HG03175 (cell line): ENCODE results near the gene COL26A1.
"Not testable (repeated sequence)": the region's sequence is repeated elsewhere in the genome, so short reads cannot be mapped to it uniquely, and the experiment has no call there.

ENCODE experiments used
- ATAC-seq: cut with Tn5 transposase; IDR thresholded peaks from one replicate; pipeline ENCODE4 v1.9.1; 2021; ENCODE audit warnings: mild to moderate bottlenecking, moderate library complexity; ENCODE audit not compliant: unreplicated experiment

Gene COL26A1

GRCh38 chr7:101589976-101590662, 227.4 kb downstream of the COL26A1 start:
- ATAC-seq, result no peak

GRCh38 chr7:101590663-101591435, 228.2 kb downstream of the COL26A1 start:
- no peak for ATAC-seq

DNA sequence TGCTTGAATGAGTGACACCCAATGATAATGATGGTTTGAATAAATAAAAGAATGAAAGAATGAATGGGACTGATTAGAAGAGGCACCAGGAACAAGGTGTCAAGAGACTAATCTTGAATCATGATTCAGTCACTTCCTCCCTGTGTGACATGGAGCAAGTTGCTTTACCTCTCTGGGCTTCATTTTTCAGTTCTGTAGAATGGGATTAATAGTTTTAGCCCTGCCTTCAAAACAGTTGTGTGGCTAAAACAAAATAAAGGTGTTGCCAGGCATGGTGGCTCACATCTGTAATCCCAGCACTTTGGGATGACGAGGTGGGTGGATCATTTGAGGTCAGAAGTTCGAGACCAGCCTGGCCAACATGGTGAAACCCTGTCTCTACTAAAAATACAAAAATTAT, 228.8 kb downstream of the COL26A1 start:
- no peak for ATAC-seq

DNA sequence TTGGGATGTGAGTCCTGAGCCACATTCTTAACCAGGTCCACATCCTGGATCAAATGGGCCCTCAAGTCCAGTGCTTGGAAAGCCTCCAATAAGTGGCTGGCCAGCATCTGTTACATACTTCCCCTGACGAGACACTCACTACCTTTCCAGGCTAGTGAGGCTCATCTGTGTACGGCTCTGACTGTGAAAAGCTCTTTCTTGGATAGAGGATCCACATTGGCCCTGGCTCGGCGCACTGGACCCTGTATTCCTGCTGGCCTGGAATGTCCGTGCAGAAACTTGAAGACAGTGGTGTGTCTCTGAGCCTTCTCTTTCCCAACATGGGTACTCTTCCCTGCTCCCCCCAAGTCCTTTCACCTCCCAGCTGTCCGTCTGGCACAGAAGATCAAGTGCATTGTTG, 230.9 kb downstream of the COL26A1 start:
- no peak for ATAC-seq

DNA sequence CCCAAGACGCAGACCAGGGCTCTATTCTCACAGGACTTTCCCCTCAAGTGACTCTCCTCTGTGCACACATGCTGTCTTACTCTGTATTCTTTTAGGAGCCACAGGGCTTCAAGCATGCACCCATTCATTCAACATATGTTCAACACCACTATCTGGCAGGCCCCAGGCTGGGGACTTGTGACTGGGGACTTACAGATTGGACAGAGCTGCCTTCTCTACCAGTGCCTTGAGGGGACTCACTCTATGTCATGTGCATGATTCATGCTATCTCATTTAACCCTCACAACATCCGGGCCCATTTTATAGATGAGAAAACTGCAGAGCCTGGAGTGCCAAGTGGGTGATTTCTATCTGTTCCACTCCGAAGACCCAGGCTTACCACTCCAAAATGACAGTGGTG, 232.1 kb downstream of the COL26A1 start:
- ATAC-seq, result no peak

GRCh38 chr7:101595246-101595645, 232.6 kb downstream of the COL26A1 start:
- ATAC-seq, result no peak

- no peak for ATAC-seq
These were observed 233.3 kb downstream of the COL26A1 start for GRCh38 chr7:101595766-101596537.

DNA sequence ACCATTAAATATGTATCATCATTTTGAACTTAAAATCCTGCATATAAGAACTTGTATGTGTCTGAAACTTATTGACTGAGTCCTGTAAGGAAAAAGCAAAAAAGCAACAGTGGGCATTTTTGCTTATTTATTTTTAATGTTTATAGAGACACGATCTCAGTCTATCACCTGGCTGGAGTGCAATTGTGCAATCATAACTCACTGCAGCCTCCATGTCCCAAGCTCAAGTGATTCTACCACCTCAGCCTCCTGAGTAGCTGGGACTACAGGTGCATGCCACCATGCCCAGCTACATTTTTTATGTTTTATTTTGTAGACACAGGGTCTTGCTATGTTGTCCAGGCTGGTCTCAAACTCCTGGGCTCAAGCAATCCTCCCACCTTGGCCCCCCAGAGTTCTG, 234.2 kb downstream of the COL26A1 start:
- ATAC-seq, result no peak

DNA sequence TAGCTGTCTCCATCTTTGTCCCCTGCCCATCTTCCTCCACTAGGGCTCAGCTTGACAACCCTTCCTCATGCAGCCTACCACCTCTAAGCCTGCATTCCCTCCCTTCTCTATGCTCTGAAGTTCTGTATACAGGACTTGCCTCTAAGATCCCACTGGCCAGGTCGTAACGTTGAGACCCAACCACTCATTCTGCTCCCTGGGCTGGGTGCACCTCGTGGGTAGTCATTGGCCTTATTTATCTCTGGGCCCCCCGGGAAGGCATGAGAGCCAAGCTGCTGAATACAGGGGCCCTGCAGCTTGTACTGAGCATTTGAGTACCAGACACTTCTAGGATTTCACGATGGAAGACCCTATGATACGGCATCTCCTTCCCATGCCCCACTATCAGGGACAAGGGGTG, 235.3 kb downstream of the COL26A1 start:
- ATAC-seq, result no peak

- no peak for ATAC-seq
These were observed 235.8 kb downstream of the COL26A1 start for GRCh38 chr7:101598422-101598985.

DNA sequence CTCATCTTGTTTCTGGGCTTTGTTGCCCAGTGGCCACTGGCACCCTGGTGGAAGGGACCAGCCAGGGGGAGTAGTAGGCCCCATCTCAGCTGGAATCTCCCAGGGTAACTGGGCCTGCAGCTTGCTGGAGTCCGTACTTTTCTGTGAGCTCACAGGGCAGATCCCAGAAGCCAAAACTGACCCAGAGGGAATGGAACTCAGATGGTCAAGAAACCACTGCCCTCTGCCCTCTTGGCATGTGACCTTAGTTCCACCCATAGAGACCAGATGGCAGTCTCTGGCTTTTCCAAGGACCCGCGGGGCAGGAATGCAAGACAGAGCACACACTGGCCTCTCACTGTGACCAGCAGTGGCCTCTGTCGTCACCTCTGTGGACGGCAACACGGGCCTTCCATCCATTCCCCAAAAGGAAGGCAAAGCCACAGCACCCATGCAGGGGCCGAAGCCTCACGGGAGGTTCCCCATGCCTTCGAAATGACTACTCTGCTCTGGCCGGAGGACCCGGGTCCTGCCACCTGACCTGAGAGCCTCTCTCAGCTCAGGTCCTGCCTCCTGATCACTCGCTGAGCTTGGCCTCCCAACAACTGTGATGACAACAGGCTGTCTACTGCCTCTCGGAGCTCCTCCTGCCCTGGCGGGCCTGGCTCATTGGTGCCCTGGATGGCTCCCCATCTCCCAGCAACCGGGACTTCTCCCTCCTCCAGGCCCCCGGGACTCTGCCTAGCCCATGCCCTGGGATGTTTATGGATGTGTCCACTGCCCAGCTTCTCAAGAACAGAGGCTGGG, 236.5 kb downstream of the COL26A1 start:
- no peak for ATAC-seq

DNA sequence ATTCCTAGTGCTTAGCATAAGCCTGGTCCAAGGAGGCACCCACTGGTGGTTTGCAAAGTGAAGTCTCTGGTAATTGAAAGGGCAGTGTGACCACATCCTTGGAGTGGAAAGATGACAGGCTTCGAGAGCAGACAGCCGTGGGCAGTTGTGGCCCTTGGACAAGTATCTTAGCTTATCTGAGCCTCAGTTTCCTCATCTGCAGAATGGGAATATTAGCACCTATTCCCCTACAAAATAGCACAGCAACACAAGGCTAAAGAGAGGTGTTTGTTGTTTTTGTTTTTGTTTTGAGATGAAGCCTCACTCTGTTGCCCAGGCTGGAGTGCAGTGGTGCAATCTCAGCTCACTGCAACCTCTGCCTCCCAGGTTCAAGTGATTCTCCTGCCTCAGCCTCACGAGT, 237.1 kb downstream of the COL26A1 start:
- no peak for ATAC-seq

DNA sequence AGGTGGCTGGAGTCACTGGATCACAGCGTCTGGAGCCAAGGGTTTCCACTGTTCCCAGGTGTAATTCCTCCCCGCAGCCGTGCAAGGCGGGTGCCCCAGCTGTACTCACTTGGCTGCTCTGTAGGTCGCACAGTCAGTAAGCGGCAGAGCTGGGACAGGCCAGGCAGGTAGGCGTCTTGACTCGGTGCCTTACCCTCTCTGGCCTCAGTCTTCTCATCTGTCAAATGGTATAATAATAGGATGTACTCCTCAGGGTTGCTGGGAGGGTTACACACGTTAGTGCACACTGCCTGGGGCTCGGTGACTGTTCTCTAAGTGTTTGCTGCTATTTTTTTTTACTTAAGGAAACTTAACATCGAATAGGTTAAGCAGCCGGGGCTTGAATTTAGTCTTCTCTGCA, 239.4 kb downstream of the COL26A1 start:
- ATAC-seq, result no peak

DNA sequence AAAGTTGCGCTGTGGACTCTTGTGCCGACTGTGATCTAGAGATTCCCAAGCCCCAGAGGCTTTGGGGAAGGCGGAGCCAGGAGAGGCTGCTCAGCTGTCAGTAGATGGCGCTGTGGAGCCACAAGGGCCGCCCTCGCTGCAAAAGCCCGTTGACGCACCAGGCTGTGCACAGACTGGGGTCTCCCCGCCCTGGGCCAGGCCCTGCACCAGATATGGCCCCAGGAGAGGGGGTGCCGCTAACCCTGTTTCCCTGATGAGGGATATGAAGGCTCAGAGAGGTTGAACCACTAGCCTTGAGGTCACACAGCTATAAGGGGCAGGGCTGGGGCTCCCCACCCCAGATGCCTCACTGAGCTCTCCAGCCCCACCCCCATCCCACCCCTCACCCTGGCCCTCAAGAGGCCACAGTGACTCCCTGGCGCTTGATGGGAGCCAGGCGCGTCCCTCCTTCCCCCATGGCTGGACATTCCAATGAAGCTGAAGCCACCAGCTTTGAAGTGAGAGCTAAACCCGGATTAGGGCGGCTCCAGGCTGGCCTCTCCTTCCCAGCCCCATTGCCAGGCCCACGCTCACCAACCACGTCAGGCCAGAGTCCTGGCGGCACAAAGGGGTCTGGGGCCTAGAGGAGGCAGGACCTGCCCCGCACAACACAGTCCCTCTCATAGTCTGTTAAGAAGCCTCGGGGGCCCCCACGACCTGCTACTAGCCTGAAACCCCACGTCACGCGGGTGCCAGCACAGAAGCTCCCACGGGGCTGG, 240.0 kb downstream of the COL26A1 start:
- ATAC-seq, result no peak

GRCh38 chr7:101604331-101604933, 241.8 kb downstream of the COL26A1 start:
- ATAC-seq, result no peak

- ATAC-seq, result not testable (repeated sequence)
These were observed 242.3 kb downstream of the COL26A1 start for GRCh38 chr7:101604934-101605332.

DNA sequence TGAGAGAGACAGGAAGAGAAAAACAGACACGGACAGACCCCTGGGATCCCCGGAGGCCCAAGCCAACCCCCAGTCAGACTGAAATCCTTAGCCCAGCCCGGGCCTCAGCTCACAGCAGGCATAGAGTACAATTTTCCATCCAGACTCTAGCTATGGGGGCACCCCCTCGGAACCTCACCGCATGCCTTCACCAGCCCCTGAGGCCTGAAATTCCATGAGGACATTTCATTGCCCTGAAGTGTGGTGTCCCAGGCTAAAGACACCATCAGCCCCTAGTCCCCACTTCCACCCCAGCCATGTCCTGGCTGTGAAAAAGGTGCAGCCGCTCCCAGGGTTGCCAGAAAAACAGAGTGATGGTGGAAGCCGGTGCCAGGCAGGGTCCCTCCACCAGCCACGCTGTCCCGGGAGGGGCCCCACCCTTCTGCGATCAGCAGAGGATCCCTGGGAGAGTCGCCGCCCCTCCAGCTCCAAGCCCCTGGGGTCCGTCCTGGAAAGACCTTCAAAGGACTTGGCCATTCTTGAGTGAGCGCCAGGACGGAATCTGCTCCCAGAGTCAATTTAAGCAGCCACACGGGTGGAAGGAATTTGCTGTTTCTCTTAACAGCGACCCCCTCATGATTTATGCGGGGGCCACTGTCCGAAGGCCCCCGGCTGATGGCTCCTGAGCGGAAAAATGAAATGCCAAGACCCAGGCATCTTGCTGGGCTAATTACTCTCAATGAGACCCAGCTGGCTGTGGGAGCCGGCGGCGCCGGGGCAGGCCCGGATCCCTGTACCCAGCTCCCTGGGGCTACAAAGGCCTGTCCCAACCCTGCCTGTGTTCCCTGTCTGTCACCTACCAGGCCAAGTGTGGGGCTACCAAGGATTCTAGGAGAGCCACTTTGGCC, 243.2 kb downstream of the COL26A1 start:
- ATAC-seq, result no peak

- ATAC-seq, result no peak
These were observed 243.8 kb downstream of the COL26A1 start for GRCh38 chr7:101606498-101606923.
